Ishikawa (cell line): ENCODE data around the gene GTF2H2C.

Experiments used
- FOXM1 ChIP-seq: IDR thresholded peaks from 2 replicates; pipeline ENCODE4 v1.6.1; 2012; ENCODE audit warnings: low read depth, borderline replicate concordance
- REST ChIP-seq: IDR thresholded peaks from 2 replicates; pipeline ENCODE4 v1.6.1; 2012; ENCODE audit warnings: low read depth, mild to moderate bottlenecking

GRCh38 chr5:69528609-69529008 lies 31.4 kb upstream of the GTF2H2C start:
- TF ChIP-seq FOXM1 = no peak
- TF ChIP-seq REST = no peak
